Transverse colon (tissue), 4 donors: ENCODE measurements around the gene RBM20.

Experiments
- CTCF ChIP-seq, 5 experiments: fragments of 200-600 bp in 3 of 5; fragments of 450-650 bp in 2 of 5; sonication (generic) in 3 of 5; IDR thresholded peaks; 1 replicate in 2 of 5; 2 replicates in 3 of 5; pipeline ENCODE4 v1.5.1; 2016 to 2017; ENCODE audit warnings: antibody characterized with exemption in 5 of 5, inconsistent platforms in 3 of 5, mild to moderate bottlenecking in 2 of 5, moderate library complexity in 1 of 5
- EP300 ChIP-seq: sonication (generic); formaldehyde crosslinking; IDR thresholded peaks from one replicate; pipeline ENCODE4 v1.6.1; 2017; ENCODE audit warnings: antibody characterized with exemption, low read depth
- POLR2A ChIP-seq: fragments of 450-650 bp; IDR thresholded peaks from one replicate; pipeline ENCODE4 v1.6.1; 2016; ENCODE audit warnings: antibody characterized with exemption, mild to moderate bottlenecking, moderate library complexity
- POLR2AphosphoS5 ChIP-seq, 3 donors: sonication (generic); formaldehyde crosslinking; IDR thresholded peaks; one replicate each; pipeline ENCODE4 v1.6.1; 2016; ENCODE audit warnings: antibody characterized with exemption in 3 of 3

- TF ChIP-seq CTCF (IDR thresholded peaks at IDR 0.05) (no peak), POLR2A (no peak), POLR2AphosphoS5 (IDR thresholded peaks at IDR 0.05) (no peak), EP300 (no peak)
Observed at GRCh38 chr10:110870823-110871297, 226.7 kb downstream of the RBM20 start.
